ENCODE results near the gene SRSF4.

Gene SRSF4

DNA sequence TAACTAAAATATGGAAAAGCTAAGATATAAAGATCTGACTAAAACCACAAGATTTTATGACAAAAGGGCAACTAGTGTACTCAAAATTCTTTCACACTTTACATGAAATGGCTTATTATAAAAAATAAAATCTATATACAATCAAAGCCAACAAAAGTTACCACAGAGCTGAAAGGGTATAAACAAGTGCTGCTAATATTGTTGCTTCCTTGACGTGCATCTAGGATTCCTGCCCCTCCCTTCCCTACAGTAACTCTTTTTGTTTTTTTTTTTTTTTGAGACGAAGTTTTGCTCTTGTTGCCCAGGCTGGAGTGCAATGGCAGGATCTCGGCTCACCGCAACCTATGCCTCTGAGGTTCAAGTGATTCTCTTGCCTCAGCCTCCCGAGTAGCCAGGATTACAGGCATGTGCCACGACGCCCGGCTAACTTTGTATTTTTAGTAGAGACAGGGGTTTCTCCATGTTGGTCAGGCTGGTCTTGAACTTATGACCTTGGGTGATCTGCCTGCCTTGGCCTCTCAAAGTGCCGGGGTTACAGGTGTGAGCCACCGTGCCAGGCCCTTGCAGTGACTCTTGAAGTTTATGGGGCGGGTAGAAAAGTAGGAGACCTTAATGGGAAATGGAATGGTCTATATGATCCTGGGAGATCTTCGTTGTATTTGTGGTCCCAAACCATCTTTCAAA, 4.5 kb downstream of the SRSF4 start:
- Histone ChIP-seq H3K4me3 (ENCODE audit: low read length) (no peak overlapping the region), H3K4me2 (ENCODE audit: low read length) (no peak overlapping the region), H3K9me2 (replicated peaks; ENCODE audit: control insufficient read depth, low read length) (no peaks in the 10 kb centered on the region), H3K27ac (ENCODE audit: low read depth, low read length) (no peak overlapping the region), H3K9me3 (ENCODE audit: control insufficient read depth, insufficient read depth, low read length) (no peaks in the 10 kb centered on the region), H3K36me3 (ENCODE audit: control insufficient read depth, low read length) (peaks cover 67% of the 10 kb centered on the region), H4K20me1 (ENCODE audit: control insufficient read depth, insufficient read depth, low read depth, low read length) (peaks cover 31% of the 10 kb centered on the region), H3K4me1 (ENCODE audit: control insufficient read depth, low read length) (peaks cover 28% of the 10 kb centered on the region), H3K27me3 (ENCODE audit: control insufficient read depth, low read length) (no peaks in the 10 kb centered on the region), H3K79me2 (ENCODE audit: control insufficient read depth, low read length) (peaks cover 96% of the 10 kb centered on the region), H3F3A (ENCODE audit: control insufficient read depth, insufficient read depth) (no peaks in the 10 kb centered on the region)
- TF ChIP-seq EZH2phosphoT487 (IDR thresholded peaks at IDR 0.05; ENCODE audit: borderline replicate concordance, low read length), result no peak
- TF ChIP-seq, protein P1, sequence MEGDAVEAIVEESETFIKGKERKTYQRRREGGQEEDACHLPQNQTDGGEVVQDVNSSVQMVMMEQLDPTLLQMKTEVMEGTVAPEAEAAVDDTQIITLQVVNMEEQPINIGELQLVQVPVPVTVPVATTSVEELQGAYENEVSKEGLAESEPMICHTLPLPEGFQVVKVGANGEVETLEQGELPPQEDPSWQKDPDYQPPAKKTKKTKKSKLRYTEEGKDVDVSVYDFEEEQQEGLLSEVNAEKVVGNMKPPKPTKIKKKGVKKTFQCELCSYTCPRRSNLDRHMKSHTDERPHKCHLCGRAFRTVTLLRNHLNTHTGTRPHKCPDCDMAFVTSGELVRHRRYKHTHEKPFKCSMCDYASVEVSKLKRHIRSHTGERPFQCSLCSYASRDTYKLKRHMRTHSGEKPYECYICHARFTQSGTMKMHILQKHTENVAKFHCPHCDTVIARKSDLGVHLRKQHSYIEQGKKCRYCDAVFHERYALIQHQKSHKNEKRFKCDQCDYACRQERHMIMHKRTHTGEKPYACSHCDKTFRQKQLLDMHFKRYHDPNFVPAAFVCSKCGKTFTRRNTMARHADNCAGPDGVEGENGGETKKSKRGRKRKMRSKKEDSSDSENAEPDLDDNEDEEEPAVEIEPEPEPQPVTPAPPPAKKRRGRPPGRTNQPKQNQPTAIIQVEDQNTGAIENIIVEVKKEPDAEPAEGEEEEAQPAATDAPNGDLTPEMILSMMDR (IDR thresholded peaks at IDR 0.05; ENCODE audit: low read depth, low read length, poor library complexity, severe bottlenecking), result no peak

DNA sequence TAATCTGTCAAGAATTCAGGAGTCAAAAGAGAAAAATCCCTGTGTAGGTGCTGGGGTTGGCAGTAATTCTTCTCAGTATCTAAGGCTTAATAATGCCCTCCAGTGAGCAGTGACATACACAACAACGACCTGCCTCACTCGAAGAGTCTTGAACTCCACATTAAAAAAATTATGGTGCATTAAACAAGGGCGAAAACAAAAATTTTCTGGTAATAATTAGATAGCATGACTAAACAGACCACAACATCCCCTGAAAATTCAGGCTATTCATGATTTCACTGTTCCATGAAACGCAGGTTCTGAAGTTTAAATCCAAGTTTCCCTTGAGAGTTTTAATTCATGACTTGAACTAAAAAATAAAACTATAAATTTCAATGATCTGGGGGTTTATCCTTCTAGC, 5.1 kb downstream of the SRSF4 start:
- TF ChIP-seq EZH2phosphoT487 (IDR thresholded peaks at IDR 0.05; ENCODE audit: borderline replicate concordance, low read length), result no peak
- TF ChIP-seq, protein P1 (IDR thresholded peaks at IDR 0.05; ENCODE audit: low read depth, low read length, poor library complexity, severe bottlenecking), result no peak
- Histone ChIP-seq H3K79me2 (ENCODE audit: control insufficient read depth, low read length) (peaks cover 99% of the 10 kb centered on the region), H3K4me2 (ENCODE audit: low read length) (no peak overlapping the region), H3F3A (ENCODE audit: control insufficient read depth, insufficient read depth) (peaks cover 4% of the 10 kb centered on the region), H3K36me3 (ENCODE audit: control insufficient read depth, low read length) (peaks cover 70% of the 10 kb centered on the region), H3K9me3 (ENCODE audit: control insufficient read depth, insufficient read depth, low read length) (no peaks in the 10 kb centered on the region), H3K9me2 (replicated peaks; ENCODE audit: control insufficient read depth, low read length) (no peaks in the 10 kb centered on the region), H3K4me1 (ENCODE audit: control insufficient read depth, low read length) (peaks cover 31% of the 10 kb centered on the region), H4K20me1 (ENCODE audit: control insufficient read depth, insufficient read depth, low read depth, low read length) (peaks cover 34% of the 10 kb centered on the region), H3K4me3 (ENCODE audit: low read length) (no peak overlapping the region), H3K27me3 (ENCODE audit: control insufficient read depth, low read length) (no peaks in the 10 kb centered on the region), H3K27ac (ENCODE audit: low read depth, low read length) (no peak overlapping the region)

DNA sequence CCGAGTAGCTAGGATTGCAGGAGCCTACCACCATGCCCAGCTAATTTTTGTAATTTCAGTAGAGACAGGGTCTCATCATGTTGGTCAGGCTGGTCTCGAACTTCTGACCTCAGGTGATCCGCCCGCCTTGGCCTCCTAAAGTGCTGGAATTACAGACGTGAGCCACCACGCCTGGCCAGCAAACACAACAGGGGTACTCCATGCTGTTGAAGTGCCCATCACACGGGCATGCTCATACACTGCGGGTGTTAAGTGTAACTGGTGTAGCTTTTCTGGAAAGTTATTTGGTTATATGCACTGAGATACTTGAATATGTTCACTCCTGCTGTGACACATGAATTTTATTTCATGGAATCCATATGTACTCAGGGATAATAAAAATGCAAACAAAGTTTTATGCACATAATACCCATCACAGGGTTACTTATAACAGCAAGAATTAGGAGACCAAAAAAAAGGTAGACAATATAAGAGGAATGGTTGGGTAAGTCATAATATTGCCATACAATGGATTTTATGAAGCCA, 9.2 kb downstream of the SRSF4 start:
- peaks cover 27% of the 10 kb centered on the region for H4K20me1 ChIP-seq (ENCODE audit: control insufficient read depth, insufficient read depth, low read depth, low read length)
- H3K36me3 ChIP-seq (ENCODE audit: control insufficient read depth, low read length), result peaks cover 71% of the 10 kb centered on the region
- peaks cover 99% of the 10 kb centered on the region for H3K79me2 ChIP-seq (ENCODE audit: control insufficient read depth, low read length)
- peaks cover 10% of the 10 kb centered on the region for H3F3A ChIP-seq (ENCODE audit: control insufficient read depth, insufficient read depth)
- no peak overlapping the region for H3K27ac ChIP-seq (ENCODE audit: low read depth, low read length)
- no peaks in the 10 kb centered on the region for H3K27me3 ChIP-seq (ENCODE audit: control insufficient read depth, low read length)
- H3K4me3 ChIP-seq (ENCODE audit: low read length), result no peak overlapping the region
- H3K4me2 ChIP-seq (ENCODE audit: low read length), result no peak overlapping the region
- no peaks in the 10 kb centered on the region for H3K9me2 ChIP-seq (replicated peaks; ENCODE audit: control insufficient read depth, low read length)
- H3K9me3 ChIP-seq (ENCODE audit: control insufficient read depth, insufficient read depth, low read length), result no peaks in the 10 kb centered on the region
- H3K4me1 ChIP-seq (ENCODE audit: control insufficient read depth, low read length), result peaks cover 17% of the 10 kb centered on the region
- TF ChIP-seq EZH2phosphoT487 (IDR thresholded peaks at IDR 0.05; ENCODE audit: borderline replicate concordance, low read length), result no peak

DNA sequence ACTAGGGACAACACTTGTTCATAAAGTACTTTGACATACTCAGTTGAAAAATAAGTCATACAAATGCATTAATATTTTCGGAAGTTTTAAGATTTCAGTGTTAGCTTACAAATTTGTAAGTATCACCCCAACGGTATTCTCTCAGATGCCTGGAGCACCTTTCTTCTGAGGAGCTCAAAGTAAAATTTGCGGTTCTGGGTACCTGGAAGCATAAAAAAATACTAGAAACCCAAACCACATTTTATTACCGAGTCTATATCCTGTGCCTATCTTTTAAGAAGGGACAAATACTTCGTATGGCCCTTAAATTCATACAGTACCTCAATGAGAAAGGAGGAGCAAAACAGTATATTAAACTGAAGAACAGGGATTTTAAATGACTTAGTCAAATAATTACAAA, 10.2 kb downstream of the SRSF4 start:
- H3K79me2 ChIP-seq (ENCODE audit: control insufficient read depth, low read length), result peaks cover 99% of the 10 kb centered on the region
- no peak overlapping the region for H3K27ac ChIP-seq (ENCODE audit: low read depth, low read length)
- H3K36me3 ChIP-seq (ENCODE audit: control insufficient read depth, low read length), result peaks cover 71% of the 10 kb centered on the region
- peak overlapping the region; percentile 5; the same call in 1 of the 2 replicates for H3K4me2 ChIP-seq (ENCODE audit: low read length)
- peaks cover 15% of the 10 kb centered on the region for H3K4me1 ChIP-seq (ENCODE audit: control insufficient read depth, low read length)
- no peak for TF ChIP-seq EZH2phosphoT487 (IDR thresholded peaks at IDR 0.05; ENCODE audit: borderline replicate concordance, low read length)
- TF ChIP-seq, protein P1 (IDR thresholded peaks at IDR 0.05; ENCODE audit: low read depth, low read length, poor library complexity, severe bottlenecking), result no peak
- peaks cover 10% of the 10 kb centered on the region for H3F3A ChIP-seq (ENCODE audit: control insufficient read depth, insufficient read depth)
- no peaks in the 10 kb centered on the region for H3K9me2 ChIP-seq (replicated peaks; ENCODE audit: control insufficient read depth, low read length)
- peaks cover 23% of the 10 kb centered on the region for H4K20me1 ChIP-seq (ENCODE audit: control insufficient read depth, insufficient read depth, low read depth, low read length)
- no peaks in the 10 kb centered on the region for H3K27me3 ChIP-seq (ENCODE audit: control insufficient read depth, low read length)
- no peaks in the 10 kb centered on the region for H3K9me3 ChIP-seq (ENCODE audit: control insufficient read depth, insufficient read depth, low read length)
- no peak overlapping the region for H3K4me3 ChIP-seq (ENCODE audit: low read length)
